Measurements from ENCODE around the gene OLA1. TPM values are rescaled to one million over a fixed set of nuclear protein-coding genes. Genes with fewer than 3 reads are reported as not detected.

The OLA1 gene
- total RNA-seq, 1 experiment from 2014 or later, result 126 TPM

- H3K27ac ChIP-seq (ENCODE audit: low read length), result no peak overlapping the region
- peaks cover 2% of the 10 kb centered on the region; the same call in 1 of the 2 replicates for H3K36me3 ChIP-seq (ENCODE audit: control insufficient read depth, insufficient read depth, low read length)
- peaks cover 17% of the 10 kb centered on the region for H3K4me1 ChIP-seq (ENCODE audit: control insufficient read depth, insufficient read depth, low read length)
- ATAC-seq (no peak), DNase-seq (ENCODE audit: low read depth, low spot score) (no peak)
- TF ChIP-seq TCF7L2 (IDR thresholded peaks at IDR 0.05; ENCODE audit: low read depth, low read length), result no peak
- TF ChIP-seq CTCF (IDR thresholded peaks at IDR 0.05), result no peak
- BruUV-seq (replicated peaks), result no TSS peak
- ChIA-PET CTCF (no interaction called here), POLR2A (no interaction called here)
- no peaks in the 10 kb centered on the region for H3K27me3 ChIP-seq (ENCODE audit: control insufficient read depth, insufficient read depth, low read length)
- H3K4me3 ChIP-seq (ENCODE audit: low read depth in 2 of 2, low read length in 2 of 2), result no peak overlapping the region
- no peaks in the 10 kb centered on the region for H3K9me3 ChIP-seq (ENCODE audit: control insufficient read depth, insufficient read depth, low read depth, low read length)
- in situ Hi-C loops (cut with HindIII; ENCODE audit: low pct_unique_long_range_greater_than_20kb, low sequenced_read_pairs), result no loop called here
- intact Hi-C loops (cut with micrococcal nuclease; ENCODE audit: unreplicated experiment), result no loop called here
These were observed 126.1 kb downstream of the OLA1 start for GRCh38 chr2:174122185-174122584.

DNA sequence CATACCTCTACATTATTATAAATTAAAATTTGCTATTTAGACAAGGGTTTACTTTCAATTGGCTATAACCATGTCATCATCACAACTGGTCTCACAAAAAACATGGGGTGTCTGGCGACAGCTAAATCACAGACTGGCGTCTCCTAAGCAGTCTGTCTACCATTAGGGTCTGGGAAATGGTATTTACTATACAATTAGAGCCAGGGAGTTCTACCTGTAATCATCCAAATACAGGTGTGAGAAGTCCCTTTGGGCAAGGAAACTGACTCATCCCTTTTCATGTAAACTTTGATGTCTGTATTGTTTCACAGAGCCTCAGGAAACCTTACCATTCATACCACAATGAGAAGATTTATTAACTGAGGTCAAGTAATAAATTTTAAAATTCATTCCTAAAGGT lies 126.7 kb downstream of the OLA1 start:
- peaks cover 17% of the 10 kb centered on the region for H3K4me1 ChIP-seq (ENCODE audit: control insufficient read depth, insufficient read depth, low read length)
- no peaks in the 10 kb centered on the region for H3K27me3 ChIP-seq (ENCODE audit: control insufficient read depth, insufficient read depth, low read length)
- POLR2A ChIA-PET, result no interaction called here
- no TSS peak for BruUV-seq (replicated peaks)
- intact Hi-C loops (cut with micrococcal nuclease; ENCODE audit: unreplicated experiment), result no loop called here
- TF ChIP-seq TCF7L2 (IDR thresholded peaks at IDR 0.05; ENCODE audit: low read depth, low read length) (no peak), CTCF (IDR thresholded peaks at IDR 0.05) (no peak), SIN3A (IDR thresholded peaks at IDR 0.05; ENCODE audit: borderline replicate concordance, insufficient read depth, low read depth, low read length) (no peak), POLR2AphosphoS5 (IDR thresholded peaks at IDR 0.05; ENCODE audit: low read depth, low read length) (no peak)
- TF ChIP-seq, protein P1, sequence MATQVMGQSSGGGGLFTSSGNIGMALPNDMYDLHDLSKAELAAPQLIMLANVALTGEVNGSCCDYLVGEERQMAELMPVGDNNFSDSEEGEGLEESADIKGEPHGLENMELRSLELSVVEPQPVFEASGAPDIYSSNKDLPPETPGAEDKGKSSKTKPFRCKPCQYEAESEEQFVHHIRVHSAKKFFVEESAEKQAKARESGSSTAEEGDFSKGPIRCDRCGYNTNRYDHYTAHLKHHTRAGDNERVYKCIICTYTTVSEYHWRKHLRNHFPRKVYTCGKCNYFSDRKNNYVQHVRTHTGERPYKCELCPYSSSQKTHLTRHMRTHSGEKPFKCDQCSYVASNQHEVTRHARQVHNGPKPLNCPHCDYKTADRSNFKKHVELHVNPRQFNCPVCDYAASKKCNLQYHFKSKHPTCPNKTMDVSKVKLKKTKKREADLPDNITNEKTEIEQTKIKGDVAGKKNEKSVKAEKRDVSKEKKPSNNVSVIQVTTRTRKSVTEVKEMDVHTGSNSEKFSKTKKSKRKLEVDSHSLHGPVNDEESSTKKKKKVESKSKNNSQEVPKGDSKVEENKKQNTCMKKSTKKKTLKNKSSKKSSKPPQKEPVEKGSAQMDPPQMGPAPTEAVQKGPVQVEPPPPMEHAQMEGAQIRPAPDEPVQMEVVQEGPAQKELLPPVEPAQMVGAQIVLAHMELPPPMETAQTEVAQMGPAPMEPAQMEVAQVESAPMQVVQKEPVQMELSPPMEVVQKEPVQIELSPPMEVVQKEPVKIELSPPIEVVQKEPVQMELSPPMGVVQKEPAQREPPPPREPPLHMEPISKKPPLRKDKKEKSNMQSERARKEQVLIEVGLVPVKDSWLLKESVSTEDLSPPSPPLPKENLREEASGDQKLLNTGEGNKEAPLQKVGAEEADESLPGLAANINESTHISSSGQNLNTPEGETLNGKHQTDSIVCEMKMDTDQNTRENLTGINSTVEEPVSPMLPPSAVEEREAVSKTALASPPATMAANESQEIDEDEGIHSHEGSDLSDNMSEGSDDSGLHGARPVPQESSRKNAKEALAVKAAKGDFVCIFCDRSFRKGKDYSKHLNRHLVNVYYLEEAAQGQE (IDR thresholded peaks at IDR 0.05; ENCODE audit: insufficient read depth in 1 of 2, low read depth in 2 of 2, low read length in 1 of 2), result no peak
- in situ Hi-C loops (cut with HindIII; ENCODE audit: low pct_unique_long_range_greater_than_20kb, low sequenced_read_pairs), result no loop called here
- no peaks in the 10 kb centered on the region for H3K9me3 ChIP-seq (ENCODE audit: control insufficient read depth, insufficient read depth, low read depth, low read length)
- H3K27ac ChIP-seq (ENCODE audit: low read length), result no peak overlapping the region
- DNase-seq (ENCODE audit: low read depth, low spot score) (no peak), ATAC-seq (peak; percentile 59)
- CTCF ChIA-PET, result no interaction called here
- H3K36me3 ChIP-seq (ENCODE audit: control insufficient read depth, insufficient read depth, low read length), result peaks cover 2% of the 10 kb centered on the region; the same call in 1 of the 2 replicates
- no peak overlapping the region for H3K4me3 ChIP-seq (ENCODE audit: low read depth in 2 of 2, low read length in 2 of 2)
